Osteoblast (primary cell): ENCODE data around the gene SHE. TPM values are rescaled to one million over a fixed set of nuclear protein-coding genes. Genes with fewer than 3 reads are reported as not detected.

Source experiments
- DNase-seq: peaks from one replicate; pipeline ENCODE4 v3.0.0; 2011; ENCODE audit warnings: low spot score, mixed read lengths; ENCODE audit not compliant: insufficient read length; ENCODE audit errors: missing footprints
- H2AFZ ChIP-seq: 2 replicates; pipeline ENCODE4 v1.6.0; 2011; ENCODE audit warnings: mild to moderate bottlenecking, low read length
- H3K27ac ChIP-seq: 2 replicates; pipeline ENCODE4 v1.5.1; 2011; ENCODE audit warnings: mild to moderate bottlenecking, low read depth, low read length, moderate library complexity
- H3K27me3 ChIP-seq: 2 replicates; pipeline ENCODE4 v1.6.0; 2012; ENCODE audit warnings: mild to moderate bottlenecking, control low read depth, inconsistent platforms, low read length, moderate library complexity; ENCODE audit not compliant: insufficient read depth
- H3K36me3 ChIP-seq: 2 replicates; pipeline ENCODE4 v1.5.1; 2011; ENCODE audit warnings: mild to moderate bottlenecking, low read length, control low read depth, moderate library complexity; ENCODE audit not compliant: insufficient read depth
- H3K4me1 ChIP-seq: 2 replicates; pipeline ENCODE4 v1.5.1; 2011; ENCODE audit warnings: mild to moderate bottlenecking, low read length, control low read depth, moderate library complexity; ENCODE audit not compliant: insufficient read depth
- H3K4me2 ChIP-seq: 2 replicates; pipeline ENCODE4 v1.6.0; 2011; ENCODE audit warnings: mild to moderate bottlenecking, low read length; ENCODE audit not compliant: insufficient read depth
- H3K4me3 ChIP-seq: fragments of 200-600 bp; sonication (generic); 3 replicates; pipeline ENCODE4 v1.5.1; 2012; ENCODE audit warnings: mild to moderate bottlenecking, low read length, inconsistent platforms; ENCODE audit not compliant: insufficient read depth
- H3K79me2 ChIP-seq: 2 replicates; pipeline ENCODE4 v1.6.0; 2012; ENCODE audit warnings: mild to moderate bottlenecking, low read length, control low read depth, inconsistent platforms; ENCODE audit not compliant: insufficient read depth
- H3K9me3 ChIP-seq: 2 replicates; pipeline ENCODE4 v1.5.1; 2011; ENCODE audit warnings: low read depth, low read length, control low read depth
- H4K20me1 ChIP-seq: 2 replicates; pipeline ENCODE4 v1.6.0; 2012; ENCODE audit warnings: mild to moderate bottlenecking, low read length, control low read depth; ENCODE audit not compliant: insufficient read depth
- CTCF ChIP-seq: IDR thresholded peaks from 2 replicates; pipeline ENCODE4 v1.5.1; 2011; ENCODE audit warnings: mild to moderate bottlenecking, low read depth, low read length, moderate library complexity; ENCODE audit errors: extremely low read depth
- total RNA-seq: library from RNA; depleted of rRNA; stranded (reverse); fragments of >200 nt; gene quantifications from 2 replicates; pipeline ENCODE4 v1.2.3, GENCODE V29; 2012

The SHE gene
- total RNA-seq, 1 donor: not detected

DNA sequence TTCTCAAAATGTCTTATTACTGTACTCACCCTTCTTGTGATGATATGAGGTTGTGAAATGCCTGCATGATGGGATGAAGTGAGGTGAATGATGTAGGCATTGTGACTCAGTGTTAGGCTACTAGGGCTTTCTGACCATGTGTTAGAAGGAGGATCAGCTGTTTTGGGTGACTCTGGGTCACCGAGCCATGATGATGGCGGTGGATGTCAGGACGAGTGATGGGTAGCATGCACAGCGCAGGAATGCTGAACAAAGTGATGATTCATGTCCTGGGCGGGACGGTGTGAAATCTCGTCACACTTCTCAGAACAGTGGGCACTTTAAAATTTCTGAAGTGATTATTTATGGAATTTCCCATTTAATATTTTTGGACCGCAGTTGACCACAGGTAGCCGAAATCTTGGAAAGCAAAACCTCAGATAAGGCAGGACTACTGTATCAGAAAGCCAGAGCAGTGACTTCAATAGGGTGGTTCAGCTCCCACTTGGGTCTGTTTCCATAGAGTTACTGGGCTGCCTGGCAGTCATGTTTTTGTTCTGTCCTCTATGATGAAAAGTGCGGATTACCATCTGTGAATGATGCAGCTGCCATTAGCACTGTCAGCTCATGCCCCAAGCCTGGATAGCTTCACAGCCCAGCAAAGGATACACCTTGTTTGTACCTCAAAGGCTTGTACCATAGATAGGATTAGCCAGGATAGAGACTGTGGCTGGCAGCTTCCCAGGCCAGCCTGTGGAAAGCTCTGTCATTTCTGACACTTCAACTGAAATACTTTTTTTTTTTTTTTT lies 70.4 kb downstream of the SHE start:
- no peaks in the 10 kb centered on the region for H3K36me3 ChIP-seq
- no peaks in the 10 kb centered on the region for H3K27me3 ChIP-seq
- H4K20me1 ChIP-seq: no peaks in the 10 kb centered on the region
- peak; percentile 89 for DNase-seq
- no peak for TF ChIP-seq CTCF
- H3K79me2 ChIP-seq: peaks cover 4% of the 10 kb centered on the region
- H3K4me3 ChIP-seq: no peak overlapping the region
- H3K9me3 ChIP-seq: no peaks in the 10 kb centered on the region
- no peak overlapping the region for H2AFZ ChIP-seq
- peak overlapping the region; percentile 1 for H3K4me2 ChIP-seq
- peak overlapping the region; percentile 62 for H3K27ac ChIP-seq
- peaks cover 26% of the 10 kb centered on the region for H3K4me1 ChIP-seq

GRCh38 chr1:154430903-154431302 lies 71.3 kb downstream of the SHE start:
- no peak for TF ChIP-seq CTCF
- peaks cover 26% of the 10 kb centered on the region for H3K4me1 ChIP-seq
- H3K9me3 ChIP-seq: no peaks in the 10 kb centered on the region
- no peaks in the 10 kb centered on the region for H3K36me3 ChIP-seq
- H3K4me2 ChIP-seq: peak overlapping the region; percentile 12
- peaks cover 4% of the 10 kb centered on the region for H3K79me2 ChIP-seq
- no peaks in the 10 kb centered on the region for H3K27me3 ChIP-seq
- H2AFZ ChIP-seq: no peak overlapping the region
- no peak overlapping the region for H3K4me3 ChIP-seq
- DNase-seq: no peak
- H4K20me1 ChIP-seq: no peaks in the 10 kb centered on the region
- H3K27ac ChIP-seq: peak overlapping the region; percentile 62

- no peak overlapping the region for H3K4me2 ChIP-seq
- DNase-seq: no peak
- H3K79me2 ChIP-seq: peaks cover 4% of the 10 kb centered on the region
- H3K4me1 ChIP-seq: peaks cover 26% of the 10 kb centered on the region
- peak overlapping the region; percentile 62 for H3K27ac ChIP-seq
- no peak for TF ChIP-seq CTCF
- no peaks in the 10 kb centered on the region for H4K20me1 ChIP-seq
- H3K36me3 ChIP-seq: no peaks in the 10 kb centered on the region
- no peak overlapping the region for H3K4me3 ChIP-seq
- no peak overlapping the region for H2AFZ ChIP-seq
- H3K27me3 ChIP-seq: no peaks in the 10 kb centered on the region
- H3K9me3 ChIP-seq: no peaks in the 10 kb centered on the region
Measured at GRCh38 chr1:154429841-154430611, 72.2 kb downstream of the SHE start.

Other genes with a start within 250 kb of the SHE start
- gene HAX1, start 229.8 kb downstream of the SHE start, total RNA-seq: 149 and 152 TPM in 2 replicates
- gene AQP10, start 181.3 kb downstream of the SHE start, total RNA-seq: not detected in 2 replicates
- 146 and 162 TPM in 2 replicates for gene ATP8B2, start 176.9 kb downstream of the SHE start, total RNA-seq
- gene IL6R, start 97.1 kb downstream of the SHE start, total RNA-seq: 5.3 and 8.0 TPM in 2 replicates
- not detected in 2 replicates for gene TDRD10, start 193 bp downstream of the SHE start, total RNA-seq
- gene UBE2Q1, start 56.2 kb upstream of the SHE start, total RNA-seq: 27.9 and 28.6 TPM in 2 replicates
- gene CHRNB2, start 65.4 kb upstream of the SHE start, total RNA-seq: under 0.01 TPM in 1 of 2 replicates, not detected in the other
- gene ADAR, start 105.8 kb upstream of the SHE start, total RNA-seq: 103 and 118 TPM in 2 replicates